Activated naive CD4-positive, alpha-beta T cell (primary cell): ENCODE results near the gene RHOH.

Source experiments
- DNase-seq, 4 experiments: peaks; one replicate each; lab custom pipeline; 2025; lab: John Stamatoyannopoulos, UW

The RHOH gene

GRCh38 chr4:40295572-40295971 lies 98.7 kb downstream of the RHOH start:
- DNase-seq: no peak
